NK-92 treated with Interleukin-12 subunit alpha and Interleukin-12 subunit beta, amount 100 ng/mL, for 24 hours (cell line): ENCODE data around the gene PTGFRN.
"Not testable (repeated sequence)": the region's sequence is repeated elsewhere in the genome, so short reads cannot be mapped to it uniquely, and the experiment has no call there.

Experiments used
- DNase-seq: peaks from one replicate; lab custom pipeline; 2025; lab: John Stamatoyannopoulos, UW

The PTGFRN gene

DNA sequence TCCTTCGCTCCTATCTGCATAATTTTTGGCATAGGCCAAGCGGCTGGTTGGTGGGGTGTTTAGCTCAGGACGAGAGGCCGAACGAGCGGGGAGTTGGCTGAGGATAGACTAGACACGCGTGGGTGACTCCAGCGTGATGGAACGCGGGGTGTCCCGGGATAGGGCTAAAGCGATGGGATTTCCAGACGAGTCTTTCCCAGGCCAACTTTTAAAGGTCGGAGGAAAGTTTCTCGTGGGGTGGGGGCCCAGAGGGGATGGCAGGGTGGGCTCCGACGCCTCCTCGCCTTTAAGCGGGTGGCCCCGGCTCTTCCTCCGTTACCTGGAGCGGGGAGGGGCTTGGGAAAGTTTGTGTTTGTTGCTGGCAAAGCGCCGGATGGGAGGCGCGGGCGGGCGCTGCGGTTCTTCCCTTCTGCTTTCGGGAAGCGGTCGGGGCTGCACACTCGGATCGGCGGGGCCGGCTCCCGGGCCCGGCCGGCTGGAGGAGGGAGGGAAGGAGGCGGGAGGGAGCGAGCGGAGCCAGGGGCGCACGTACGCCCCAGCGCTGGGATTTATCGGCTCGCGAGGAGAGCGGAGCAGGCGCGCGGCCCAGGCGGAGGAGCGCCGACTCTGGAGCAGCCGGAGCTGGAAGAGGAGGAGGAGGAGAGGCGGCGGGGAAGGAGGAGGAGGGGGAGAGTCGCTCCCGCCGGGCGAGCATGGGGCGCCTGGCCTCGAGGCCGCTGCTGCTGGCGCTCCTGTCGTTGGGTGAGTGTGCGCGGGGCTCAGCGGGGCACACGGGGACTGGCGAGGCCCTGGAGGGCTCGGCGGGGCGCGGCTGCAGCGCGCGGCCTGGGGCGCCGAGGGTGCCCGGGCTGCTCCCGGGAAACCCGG is at the start of gene PTGFRN:
Gene PTGFRN, plus strand, starts transcription at position 405 of the 867 bp plus-strand sequence. Its CDS starts 288 bp downstream, at position 693.
- DNase-seq: no peak

DNA sequence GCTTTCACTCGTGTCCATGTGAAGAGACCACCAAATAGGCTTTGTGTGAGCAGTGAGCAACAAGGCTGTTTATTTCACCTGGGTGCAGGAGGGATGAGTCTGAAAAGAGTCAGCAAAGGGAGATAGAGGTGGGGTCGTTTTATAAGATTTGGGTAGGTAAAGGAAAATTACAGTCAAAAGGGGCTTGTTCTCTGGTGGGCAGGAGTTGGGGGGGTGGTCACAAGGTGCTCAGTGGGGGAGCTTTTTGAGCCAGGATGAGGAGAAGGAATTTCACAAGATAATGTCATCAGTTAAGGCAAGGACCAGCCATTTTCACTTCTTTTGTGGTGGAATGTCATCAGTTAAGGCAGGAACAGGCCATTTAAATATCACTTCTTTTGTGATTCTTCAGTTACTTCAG is 49.5 kb upstream of the PTGFRN start:
- DNase-seq: not testable (repeated sequence)

DNA sequence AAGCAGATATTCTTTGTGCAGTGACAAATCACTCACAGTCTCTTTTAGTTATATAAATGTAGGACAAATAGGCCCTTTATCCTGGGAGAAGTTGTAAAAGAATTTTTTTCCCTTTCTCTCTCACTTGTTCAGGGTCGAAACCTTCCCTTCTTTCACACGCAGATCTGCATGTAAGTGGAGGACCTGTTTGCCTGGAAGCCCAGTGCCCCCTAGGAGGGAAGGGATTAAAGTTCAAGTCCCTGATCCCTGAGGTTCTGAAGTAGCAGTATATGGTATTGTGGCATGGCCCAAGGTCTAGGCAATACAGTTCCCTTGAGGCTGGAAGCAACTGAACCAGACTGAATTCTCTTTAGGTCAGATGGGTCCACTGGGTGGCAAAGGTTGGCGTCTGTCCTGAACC is 48.6 kb upstream of the PTGFRN start:
- DNase-seq: no peak

DNA sequence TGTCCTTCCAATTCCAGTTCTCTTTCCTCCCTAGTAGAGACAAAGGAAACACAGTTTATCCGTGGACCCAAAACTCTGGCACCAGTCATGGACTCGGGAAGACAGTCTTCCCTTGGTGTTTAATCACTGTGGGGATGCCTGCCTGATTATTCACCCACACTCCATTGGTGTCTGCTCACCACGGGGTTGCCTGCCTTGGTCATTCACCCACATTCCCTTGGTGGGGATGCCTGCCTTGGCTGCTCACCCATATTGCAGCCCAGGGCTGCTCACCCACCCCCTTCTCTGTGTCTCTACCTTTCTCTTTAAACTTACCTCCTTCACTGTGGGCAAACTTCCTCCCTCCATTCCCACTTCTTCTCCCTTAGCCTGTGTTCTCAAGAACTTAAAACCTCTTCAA is 46.7 kb upstream of the PTGFRN start:
- DNase-seq: not testable (repeated sequence)

DNA sequence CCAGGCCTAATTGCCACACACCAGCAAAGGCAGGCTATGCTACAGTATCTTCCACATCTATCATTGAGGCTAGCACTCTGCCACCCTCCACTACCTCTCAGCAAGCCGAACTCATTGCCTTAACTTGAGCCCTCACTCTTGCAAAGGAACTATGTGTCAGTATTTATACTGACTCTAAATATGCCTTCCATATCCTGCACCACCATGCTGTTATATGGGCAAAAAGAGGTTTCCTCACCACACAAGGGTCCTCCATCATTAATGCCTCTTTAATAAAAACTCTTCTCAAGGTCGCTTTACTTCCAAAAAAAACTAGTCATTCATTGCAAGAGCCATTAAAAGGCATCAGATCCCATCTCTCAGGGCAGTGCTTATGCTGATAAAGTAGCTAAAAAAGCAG is 43.2 kb upstream of the PTGFRN start:
- DNase-seq: not testable (repeated sequence)

DNA sequence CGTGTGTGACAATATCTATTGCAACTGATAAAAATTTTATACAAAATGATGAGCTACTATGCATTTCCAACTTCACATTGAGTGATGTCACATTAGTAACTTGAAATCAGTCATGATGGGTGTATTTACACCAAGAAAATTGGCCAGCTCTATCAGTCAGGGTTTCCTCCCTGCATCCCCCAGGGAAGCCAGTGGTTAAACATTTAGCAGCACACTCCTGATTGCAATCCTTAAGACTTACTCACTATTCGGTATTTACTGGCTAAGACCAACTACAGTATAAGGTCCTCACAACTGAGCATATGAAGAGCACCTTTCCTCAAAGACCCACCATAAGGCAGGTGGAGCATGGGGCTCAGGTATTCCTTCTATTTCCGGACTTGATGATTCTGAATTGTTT is 41.3 kb upstream of the PTGFRN start:
- DNase-seq: no peak

DNA sequence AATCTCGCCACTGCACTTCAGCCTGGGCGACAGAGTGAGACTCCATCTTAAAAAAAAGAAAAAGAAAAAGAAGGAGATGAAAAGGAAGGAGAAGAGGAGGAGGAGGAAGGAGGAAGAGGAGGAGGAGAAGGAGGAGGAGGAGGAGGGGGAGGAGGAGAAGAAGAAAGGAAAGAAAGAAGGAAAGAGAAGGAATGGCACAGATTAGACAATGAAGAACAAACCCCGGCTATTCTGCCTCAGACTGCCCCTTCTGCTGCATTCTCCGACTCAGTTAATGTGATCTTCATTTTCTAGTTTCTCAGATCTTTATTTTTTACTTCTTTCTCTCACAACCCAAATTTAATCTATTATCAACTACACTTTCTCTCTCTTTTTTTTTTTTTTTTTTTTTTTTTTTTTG is 40.1 kb upstream of the PTGFRN start:
- DNase-seq: no peak

DNA sequence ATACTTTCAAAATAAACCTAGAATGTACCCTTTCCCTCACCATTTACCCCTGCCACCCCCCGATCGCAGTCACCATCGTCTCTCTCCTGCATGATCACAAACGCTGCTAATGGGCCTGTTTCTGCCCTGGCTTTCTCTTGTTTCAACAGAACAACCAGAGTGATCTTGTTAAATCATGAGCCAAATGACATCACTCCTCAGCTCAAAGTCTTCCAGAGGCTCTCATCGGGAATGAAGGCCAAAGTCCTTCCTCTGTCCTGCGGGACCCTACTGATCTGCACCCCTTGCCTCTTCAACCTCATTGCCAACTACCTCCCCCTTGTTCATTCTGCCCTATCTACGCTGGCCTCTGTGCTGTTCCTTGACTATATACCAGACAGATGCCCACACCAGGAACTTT is 39.4 kb upstream of the PTGFRN start:
- no peak for DNase-seq

DNA sequence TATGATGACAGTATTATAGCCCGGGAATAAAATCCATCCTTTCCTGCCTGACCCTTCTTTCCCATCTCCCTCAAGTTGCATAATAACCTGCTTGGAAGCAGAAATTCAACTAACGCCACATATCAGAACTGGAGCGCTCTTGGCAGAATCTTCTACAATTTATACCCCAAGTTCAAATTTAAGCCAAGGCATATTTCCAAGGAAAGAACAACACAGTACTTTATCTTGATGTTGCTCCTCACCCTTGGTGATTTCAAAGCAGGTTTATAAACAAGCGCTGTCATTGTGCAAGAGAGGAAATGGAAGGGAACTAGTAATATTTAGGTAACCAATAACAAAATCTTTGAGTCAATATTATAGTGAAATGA is 38.0 kb upstream of the PTGFRN start:
- no peak for DNase-seq

DNA sequence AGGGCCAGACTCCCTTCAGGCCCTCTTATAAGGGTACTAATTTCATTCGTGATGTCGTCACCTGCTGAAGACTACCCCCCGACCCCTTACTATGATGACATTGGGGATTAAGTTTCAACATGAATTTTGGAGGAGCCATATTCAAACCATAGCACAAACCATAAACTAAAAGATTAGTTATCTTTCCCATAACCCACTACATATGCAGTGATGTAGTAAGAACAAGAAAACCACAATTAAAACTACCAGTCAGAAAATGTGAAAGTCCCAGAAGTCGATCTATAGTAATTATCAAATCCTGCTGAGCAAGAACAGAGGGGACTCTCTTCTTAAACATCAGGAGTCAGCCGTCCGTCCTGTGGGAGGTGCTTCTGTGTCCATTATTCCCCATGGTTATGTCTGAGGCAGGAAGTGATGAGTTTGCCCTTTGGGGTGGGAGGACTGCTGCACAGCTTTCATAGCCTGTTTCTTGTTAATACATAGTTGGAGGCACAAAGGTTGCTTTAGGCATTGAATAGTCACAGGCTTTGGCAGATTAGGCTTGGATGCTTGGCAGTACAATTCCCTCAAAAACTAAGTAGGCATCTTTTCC is 35.9 kb upstream of the PTGFRN start:
- DNase-seq: no peak

DNA sequence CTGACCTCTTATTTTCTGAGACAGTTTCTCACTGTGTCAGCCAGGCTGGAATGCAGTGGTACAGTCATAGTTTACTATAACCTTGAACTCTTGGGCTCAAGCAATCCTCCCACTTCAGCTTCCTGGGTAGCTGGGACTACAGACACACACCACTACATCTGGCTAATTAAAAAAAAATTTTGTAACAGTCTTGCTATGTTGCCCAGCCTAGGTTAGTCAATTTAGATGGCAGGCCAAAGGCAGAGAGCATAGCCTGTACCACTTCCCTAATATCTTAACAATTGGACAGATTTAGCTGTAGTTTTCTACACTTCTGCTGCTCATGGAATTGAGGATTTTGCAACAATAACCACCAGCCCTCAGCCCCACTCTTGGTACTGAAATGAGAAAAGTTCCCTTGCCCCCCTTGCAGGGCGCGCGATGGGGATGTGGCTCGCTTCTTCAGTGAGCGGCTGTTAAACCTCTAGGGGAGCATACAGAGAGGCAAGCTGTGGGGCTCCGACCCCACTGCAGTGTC is 34.9 kb upstream of the PTGFRN start:
- no peak for DNase-seq

DNA sequence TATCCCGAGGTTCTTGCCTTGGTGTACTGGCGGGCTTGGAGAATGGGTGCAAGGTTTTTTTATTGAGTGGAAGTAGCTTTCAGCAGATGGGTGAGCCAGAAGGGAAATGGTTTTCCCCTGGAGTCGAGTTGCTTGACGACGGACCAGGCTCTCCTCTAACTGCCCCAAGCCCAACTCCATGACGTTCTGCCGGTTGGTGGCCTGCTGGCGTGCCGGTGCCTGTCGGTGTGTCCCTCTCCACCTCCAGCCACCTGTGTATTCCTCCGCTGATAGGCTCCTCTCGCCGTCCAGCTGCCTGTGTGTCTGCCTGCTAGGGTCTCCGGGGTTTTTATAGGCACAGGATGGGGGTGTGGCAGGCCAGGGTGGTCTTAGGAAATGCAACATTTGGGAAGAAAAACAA is 34.3 kb upstream of the PTGFRN start:
- DNase-seq: no peak

DNA sequence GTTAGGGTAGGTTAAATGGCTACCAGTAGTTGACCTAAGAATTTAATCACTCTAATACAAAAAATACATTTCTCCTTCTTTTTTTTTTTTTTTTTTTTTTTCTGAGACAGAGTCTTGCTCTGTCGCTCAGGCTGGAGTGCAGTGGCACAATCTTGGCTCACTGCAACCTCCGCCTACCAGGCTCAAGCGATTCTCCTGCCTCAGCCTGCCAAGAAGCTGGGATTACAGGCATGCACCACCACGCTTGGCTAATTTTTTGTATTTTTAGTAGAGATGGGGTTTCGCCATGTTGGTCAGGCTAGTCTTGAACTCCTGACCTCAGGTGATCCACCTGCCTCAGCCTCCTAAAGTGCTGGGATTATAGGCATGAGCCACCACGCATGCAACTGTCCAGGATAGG is 33.8 kb upstream of the PTGFRN start:
- not testable (repeated sequence) for DNase-seq

DNA sequence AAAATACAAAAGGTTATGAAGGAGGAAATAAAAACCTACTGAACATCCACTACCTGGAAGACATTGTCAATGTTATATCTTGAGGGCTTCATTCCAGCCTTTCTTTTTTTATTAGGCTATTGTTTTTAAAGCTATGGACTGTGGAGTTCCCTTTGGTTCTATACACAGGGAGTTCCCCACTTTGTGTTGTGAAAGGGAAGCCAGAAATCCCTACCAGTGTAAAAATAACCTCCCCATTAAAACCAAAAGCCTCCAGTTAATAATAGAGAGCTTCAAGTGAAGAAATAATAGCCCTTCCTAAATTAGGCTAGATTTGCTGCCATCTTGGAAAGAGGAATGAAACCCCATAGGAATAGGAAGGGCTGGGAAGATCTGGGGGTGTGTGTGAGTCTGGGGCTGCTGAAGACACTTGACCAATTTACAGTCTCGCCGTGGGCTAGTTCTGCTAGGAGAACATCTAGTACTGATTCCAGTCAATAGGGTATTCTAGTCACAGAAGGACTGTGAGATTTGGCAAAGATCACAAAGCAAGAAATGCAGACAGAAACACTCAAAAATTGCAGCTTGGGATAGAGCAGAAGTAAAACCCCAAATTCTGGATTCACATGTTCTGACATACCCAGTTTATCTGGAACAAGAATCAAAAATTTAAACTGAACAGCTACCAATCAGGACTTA is 32.4 kb upstream of the PTGFRN start:
- DNase-seq: no peak

DNA sequence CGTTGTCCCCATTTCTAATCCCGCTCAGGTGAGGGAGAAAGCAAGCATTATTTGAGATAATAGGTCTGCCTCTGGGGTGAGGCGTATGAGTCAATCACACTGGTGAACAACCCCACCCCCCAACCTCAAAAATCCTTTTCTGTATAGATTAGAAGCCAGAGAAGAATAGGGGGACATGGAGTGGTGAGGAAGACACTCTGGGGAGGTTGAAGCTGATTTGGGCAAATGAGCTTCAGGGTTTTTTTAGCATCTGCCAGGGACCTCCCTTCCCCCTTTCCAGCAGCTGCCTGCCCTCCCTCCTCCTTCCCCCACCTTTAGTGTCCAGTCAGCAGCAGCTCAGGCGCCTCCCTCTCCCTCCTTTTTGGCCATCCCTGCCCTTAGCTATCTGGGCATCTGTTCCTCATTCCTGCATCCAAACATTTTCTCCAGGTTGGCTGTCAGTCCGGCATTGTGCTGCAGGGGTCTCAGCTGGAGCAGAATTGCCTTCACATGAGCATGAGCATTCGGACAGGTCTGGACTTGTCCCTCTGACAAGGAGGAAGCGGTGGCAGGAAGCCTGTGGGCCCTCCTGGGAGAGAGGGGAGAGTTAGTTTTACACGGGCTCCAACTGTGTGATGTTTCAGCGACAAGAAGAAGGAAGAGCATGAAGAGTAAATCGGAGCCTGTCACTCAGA is 30.8 kb upstream of the PTGFRN start:
- DNase-seq: no peak

DNA sequence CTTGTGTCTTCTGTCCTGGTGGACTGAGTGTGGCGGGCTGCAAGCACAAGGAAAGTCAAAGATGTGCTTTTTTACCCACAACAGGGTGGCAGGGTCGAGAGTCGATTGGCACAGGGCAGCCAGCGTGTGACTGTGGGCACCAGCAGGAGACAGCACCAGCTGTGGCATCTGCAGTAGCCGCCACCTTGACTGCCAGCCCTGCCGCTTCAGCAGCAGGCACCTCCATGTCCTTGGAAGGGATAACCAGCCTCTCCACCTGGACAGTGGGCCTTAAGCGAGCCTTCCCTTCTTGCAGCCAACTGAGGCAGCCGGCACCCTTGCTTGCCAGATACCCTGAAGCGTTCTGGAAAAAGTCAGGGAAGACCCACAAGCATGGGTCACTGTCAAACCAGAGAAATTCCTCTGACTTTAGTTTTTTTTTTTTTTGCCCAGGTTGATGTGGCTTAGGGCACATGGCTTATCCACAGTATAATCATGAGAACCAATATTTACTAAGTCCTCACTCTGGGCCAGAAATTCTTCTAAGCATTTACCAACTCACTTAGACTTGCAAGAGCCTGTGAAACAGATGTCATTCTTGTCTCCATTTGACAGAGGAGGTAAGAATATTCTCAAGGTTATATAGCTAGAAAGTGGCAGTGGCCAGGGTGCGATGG is 30.1 kb upstream of the PTGFRN start:
- DNase-seq: no peak

DNA sequence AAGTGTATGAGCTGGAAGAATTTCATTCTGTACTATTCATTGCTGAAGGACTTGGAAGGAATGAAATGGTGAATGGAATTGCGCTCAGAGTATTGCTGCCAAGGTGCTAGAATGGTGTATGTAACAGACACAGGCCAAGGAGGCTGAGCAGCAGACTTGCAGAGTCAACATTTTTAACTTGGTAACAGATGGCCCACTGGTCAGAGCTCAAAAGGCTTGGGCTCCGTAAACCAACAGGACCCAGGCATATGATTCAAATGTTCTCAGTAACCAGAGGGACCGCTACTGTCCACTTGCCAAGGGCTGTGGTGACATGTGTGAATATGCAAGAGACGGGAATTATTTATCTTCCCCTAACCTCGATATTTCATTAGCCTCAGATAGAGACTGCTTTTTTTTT is 28.8 kb upstream of the PTGFRN start:
- DNase-seq: no peak

DNA sequence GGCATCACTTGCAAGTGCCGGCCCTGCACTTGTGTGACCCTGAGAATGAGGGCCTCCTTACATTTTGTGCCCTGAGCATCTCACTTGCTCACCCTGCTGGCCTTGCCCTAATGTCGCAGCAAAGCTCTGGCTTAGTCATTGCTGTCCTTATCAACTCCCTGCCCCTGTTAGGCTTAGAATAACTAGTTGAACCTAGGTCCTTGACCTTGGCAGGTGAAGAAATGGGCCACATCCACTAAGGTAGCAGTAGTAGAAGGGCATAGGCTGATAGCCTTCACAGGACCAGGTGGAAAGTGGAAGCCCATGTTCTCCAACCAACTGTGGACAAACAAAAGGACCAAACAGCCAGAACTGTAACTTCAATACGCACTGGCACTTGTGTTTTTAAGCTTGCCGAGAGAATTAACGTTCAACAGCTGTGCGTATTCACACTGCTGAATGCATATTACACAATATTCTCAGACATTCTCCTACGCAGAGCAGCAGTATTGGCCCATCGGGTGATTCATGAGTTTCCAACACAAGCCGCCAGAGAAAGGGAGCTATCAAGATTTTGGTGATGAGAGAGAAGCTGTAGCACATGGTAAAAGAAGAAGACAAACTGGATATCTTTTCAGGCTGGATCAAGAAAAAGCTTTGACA is 27.7 kb upstream of the PTGFRN start:
- peak; percentile 3 for DNase-seq

DNA sequence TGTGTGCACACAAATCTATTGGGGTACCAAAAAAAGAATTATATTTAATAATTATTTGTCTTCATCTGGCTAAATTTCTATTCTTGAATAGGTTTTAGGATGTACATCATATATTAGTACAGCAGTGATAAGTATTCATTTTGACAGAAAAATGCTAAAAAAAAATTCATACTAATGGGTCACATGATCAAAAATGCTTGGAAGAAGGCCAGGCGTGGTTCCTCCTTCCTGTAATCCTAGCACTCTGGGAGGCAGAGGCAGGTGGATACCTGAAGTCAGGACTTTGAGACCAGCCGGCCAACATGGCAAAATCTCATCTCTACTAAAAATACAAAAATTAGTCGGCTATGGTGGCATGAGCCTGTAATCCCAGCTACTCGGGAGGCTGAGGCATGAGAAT is 26.9 kb upstream of the PTGFRN start:
- no peak for DNase-seq

DNA sequence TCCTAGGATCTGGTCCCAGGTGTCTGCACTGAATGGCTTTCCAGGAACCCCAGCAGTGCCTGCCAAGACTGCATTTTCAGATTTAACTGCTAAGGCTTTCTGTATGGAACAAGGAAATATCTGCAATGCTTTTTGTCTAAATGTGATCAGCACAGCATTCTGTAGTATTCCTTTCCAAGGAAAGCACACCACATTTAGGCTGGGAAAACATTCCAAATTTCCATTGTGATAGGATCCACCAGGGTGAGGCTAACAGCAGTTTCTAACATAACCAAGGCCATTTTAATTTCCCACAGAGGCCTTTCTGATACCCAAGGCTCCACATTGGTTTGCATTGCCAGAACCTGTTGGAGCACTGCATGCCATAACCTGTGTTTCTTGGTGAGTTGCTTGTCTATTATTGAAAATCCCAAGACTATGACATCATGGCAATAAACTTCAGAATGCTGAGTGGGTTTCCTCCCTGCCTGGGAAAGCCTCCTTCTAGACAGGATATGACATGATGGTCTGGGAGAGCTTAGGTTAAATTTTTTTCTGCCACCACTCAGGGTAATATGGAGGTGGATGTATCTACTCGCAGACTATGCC is 23.3 kb upstream of the PTGFRN start:
- no peak for DNase-seq

DNA sequence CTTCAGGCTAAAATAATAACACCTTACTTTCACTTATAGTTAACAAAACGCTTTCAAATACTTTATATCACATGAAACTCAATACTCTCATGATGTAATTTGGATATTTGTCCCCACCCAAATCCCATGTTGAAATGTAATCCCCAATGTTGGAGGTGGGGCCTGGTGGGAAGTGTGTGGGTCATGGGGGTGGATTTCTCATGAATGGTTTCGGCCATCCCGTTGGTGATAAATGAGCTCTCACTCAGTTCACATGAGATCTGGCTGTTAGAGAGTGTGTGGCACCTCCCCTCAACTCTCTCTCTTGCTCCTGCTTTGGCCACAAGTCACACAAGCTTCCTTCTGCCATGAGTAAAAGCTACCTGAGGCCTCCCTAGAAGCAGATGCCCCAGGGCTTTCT is 22.5 kb upstream of the PTGFRN start:
- no peak for DNase-seq
